ENCODE data around the gene SLX9.

The SLX9 gene

DNA sequence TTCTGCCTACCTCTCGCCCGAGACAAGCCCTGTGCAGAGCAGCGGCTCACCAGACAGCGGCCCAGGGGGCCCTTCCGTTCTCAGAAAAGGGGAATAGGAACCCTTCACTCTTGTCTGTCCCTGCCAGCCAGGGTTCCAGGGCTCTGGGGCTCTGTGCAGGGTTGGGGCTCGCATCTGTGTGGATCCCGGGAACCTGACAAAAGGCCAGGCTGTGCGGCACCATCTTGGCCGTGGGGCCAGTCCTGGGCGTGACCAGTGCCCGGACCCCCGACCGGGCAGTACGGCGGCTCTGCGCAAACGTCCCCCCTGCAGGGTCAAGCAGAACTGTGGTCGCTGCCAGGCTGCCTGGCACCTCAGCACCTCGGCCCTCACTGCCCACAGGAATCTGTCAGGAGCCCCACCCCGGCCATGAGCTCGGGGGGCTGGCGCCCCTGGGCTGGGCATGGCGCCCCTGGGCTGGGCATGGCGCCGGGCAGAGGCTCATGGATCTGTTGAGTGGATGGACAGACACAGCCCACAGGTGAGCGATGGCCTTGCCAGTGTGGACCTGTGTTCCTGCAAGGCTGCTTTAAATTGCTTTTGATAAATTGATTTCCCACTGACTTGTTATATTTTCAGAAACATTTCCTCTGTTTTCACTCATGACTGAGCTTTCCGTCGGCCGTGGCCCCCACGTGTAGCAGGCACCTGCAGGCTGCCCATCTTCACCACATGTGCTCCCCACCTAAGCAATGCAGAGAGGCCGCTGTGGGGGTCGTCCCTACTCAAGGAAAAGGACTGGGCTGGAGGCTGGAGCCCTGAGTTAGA, 59.0 kb downstream of the SLX9 start:
- Histone ChIP-seq H3K18ac (ENCODE audit: low read depth in 1 of 2, low read length in 2 of 2) (no peak overlapping the region), H2BK15ac (ENCODE audit: low read depth, poor library complexity, severe bottlenecking) (no peak overlapping the region), H3K4me1 (ENCODE audit: control insufficient read depth, insufficient read depth, low read depth, low read length) (peaks cover 12% of the 10 kb centered on the region), H3K79me1 (replicated peaks; ENCODE audit: low read length, poor library complexity, severe bottlenecking) (no peaks in the 10 kb centered on the region), H3K4me2 (ENCODE audit: low read length, poor library complexity, severe bottlenecking) (no peak overlapping the region), H4K8ac (ENCODE audit: low read length) (no peak overlapping the region), H4K91ac (ENCODE audit: low read length) (no peak overlapping the region), H3K4me3 (ENCODE audit: insufficient read depth in 1 of 2, low read depth in 1 of 2, low read length in 2 of 2) (no peak overlapping the region), H2AFZ (ENCODE audit: low read depth, low read length) (no peak overlapping the region), H3K27me3 (ENCODE audit: control insufficient read depth in 1 of 2, insufficient read depth in 1 of 2, low read length in 2 of 2) (peaks cover 0 to 34% of the 10 kb centered on the region in 2 experiments), H3K4ac (ENCODE audit: low read depth in 1 of 2, low read length in 2 of 2) (no peak overlapping the region), H3K23ac (ENCODE audit: low read length in 2 of 2) (no peak overlapping the region), H3K9ac (ENCODE audit: low read length) (no peak overlapping the region), H3K14ac (ENCODE audit: low read length in 2 of 2) (no peak overlapping the region), H3K36me3 (ENCODE audit: control insufficient read depth in 1 of 2, insufficient read depth in 2 of 2, low read depth in 1 of 2, low read length in 2 of 2) (no peaks in the 10 kb centered on the region), H3K9me3 (ENCODE audit: control insufficient read depth, low read length) (no peaks in the 10 kb centered on the region), H3K27ac (ENCODE audit: low read length, poor library complexity, severe bottlenecking) (no peak overlapping the region), H2BK12ac (ENCODE audit: low read length in 2 of 2) (no peak overlapping the region), H2BK5ac (ENCODE audit: low read depth, low read length, poor library complexity, severe bottlenecking) (no peak overlapping the region), H2BK120ac (ENCODE audit: low read depth, low read length) (no peak overlapping the region), H2AK5ac (ENCODE audit: low read length, severe bottlenecking) (no peak overlapping the region)
- 87% methylated on average over 32 of the region's 32 CpGs for WGBS
- DNase-seq, result no peak

DNA sequence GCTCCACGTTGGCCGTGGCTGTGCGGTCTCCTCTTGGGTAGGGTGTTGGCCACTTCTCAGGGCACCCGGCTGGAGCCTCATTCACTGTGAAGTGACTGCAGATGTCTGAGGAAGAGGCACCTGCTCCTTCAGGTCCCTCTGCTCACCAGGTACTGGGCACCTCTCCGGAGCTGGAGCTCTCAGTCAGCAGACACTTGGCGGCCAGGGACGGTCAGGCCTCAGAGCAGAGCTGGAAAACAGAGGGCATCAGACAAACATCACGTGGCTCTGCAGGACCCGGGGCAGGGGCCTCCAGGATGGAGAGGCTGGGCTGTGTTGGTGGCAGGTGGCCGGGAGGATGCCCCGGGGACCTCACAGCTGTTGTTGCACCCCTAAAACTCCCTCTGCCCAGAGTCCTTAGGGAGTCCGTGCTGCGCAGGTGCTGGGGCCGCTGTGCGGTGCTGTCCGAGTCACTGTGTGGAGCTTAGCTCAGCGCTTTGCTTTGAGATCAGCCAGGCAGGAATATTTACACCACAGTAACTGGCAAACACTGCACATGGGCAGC, 59.7 kb downstream of the SLX9 start:
- Histone ChIP-seq H2BK12ac (ENCODE audit: low read length in 2 of 2) (no peak overlapping the region), H3K9ac (ENCODE audit: low read length) (no peak overlapping the region), H3K18ac (ENCODE audit: low read depth in 1 of 2, low read length in 2 of 2) (no peak overlapping the region), H3K27ac (ENCODE audit: low read length, poor library complexity, severe bottlenecking) (no peak overlapping the region), H3K4me3 (ENCODE audit: insufficient read depth in 1 of 2, low read depth in 1 of 2, low read length in 2 of 2) (no peak overlapping the region), H3K79me1 (replicated peaks; ENCODE audit: low read length, poor library complexity, severe bottlenecking) (no peaks in the 10 kb centered on the region), H3K27me3 (ENCODE audit: control insufficient read depth in 1 of 2, insufficient read depth in 1 of 2, low read length in 2 of 2) (peaks cover 0 to 28% of the 10 kb centered on the region in 2 experiments), H3K9me3 (ENCODE audit: control insufficient read depth, low read length) (no peaks in the 10 kb centered on the region), H2BK5ac (ENCODE audit: low read depth, low read length, poor library complexity, severe bottlenecking) (no peak overlapping the region), H2AK5ac (ENCODE audit: low read length, severe bottlenecking) (no peak overlapping the region), H2BK15ac (ENCODE audit: low read depth, poor library complexity, severe bottlenecking) (no peak overlapping the region), H3K36me3 (ENCODE audit: control insufficient read depth in 1 of 2, insufficient read depth in 2 of 2, low read depth in 1 of 2, low read length in 2 of 2) (no peaks in the 10 kb centered on the region), H3K4me2 (ENCODE audit: low read length, poor library complexity, severe bottlenecking) (no peak overlapping the region), H4K8ac (ENCODE audit: low read length) (no peak overlapping the region), H4K91ac (ENCODE audit: low read length) (no peak overlapping the region), H3K4ac (ENCODE audit: low read depth in 1 of 2, low read length in 2 of 2) (no peak overlapping the region), H2BK120ac (ENCODE audit: low read depth, low read length) (no peak overlapping the region), H3K4me1 (ENCODE audit: control insufficient read depth, insufficient read depth, low read depth, low read length) (peaks cover 12% of the 10 kb centered on the region), H3K23ac (ENCODE audit: low read length in 2 of 2) (no peak overlapping the region), H2AFZ (ENCODE audit: low read depth, low read length) (no peak overlapping the region), H3K14ac (ENCODE audit: low read length in 2 of 2) (no peak overlapping the region)
- DNase-seq, result no peak
- 96% methylated on average over 17 of the region's 17 CpGs for WGBS

DNA sequence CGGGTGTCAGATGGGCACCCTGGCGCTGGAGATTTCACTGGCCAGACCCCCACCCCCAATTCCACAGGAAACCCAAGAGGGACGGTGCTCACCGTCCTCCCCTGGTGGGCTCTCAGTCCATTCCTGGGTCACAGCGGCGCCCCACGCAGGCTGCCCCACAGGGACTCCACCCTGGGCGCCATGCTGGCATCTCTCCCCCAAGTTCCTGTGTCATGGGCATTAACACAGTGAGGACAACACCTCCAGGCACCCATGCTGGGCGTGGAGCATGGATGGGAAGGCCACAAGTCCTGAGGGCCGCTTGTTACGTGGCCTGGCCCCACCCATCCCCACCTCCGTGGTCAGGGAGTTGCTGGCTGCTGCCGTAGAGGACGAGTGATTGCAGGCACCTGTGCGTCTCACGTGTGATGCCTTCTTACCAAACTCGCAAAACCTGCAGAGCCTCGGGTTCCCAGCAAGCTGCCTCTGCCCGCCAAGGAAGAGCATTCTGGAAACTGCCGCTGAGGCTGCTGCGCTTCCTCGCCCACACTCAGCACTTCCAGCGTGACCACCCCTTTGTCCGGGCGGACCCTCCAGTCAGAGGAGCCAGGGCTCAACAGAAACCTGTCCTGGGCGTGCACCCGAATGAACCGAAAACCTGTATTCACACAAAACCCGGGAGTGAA, 60.3 kb downstream of the SLX9 start:
- Histone ChIP-seq H3K4me3 (ENCODE audit: insufficient read depth in 1 of 2, low read depth in 1 of 2, low read length in 2 of 2) (no peak overlapping the region), H2AFZ (ENCODE audit: low read depth, low read length) (no peak overlapping the region), H3K9me3 (ENCODE audit: control insufficient read depth, low read length) (no peaks in the 10 kb centered on the region), H3K9ac (ENCODE audit: low read length) (no peak overlapping the region), H2BK15ac (ENCODE audit: low read depth, poor library complexity, severe bottlenecking) (no peak overlapping the region), H4K91ac (ENCODE audit: low read length) (no peak overlapping the region), H3K27ac (ENCODE audit: low read length, poor library complexity, severe bottlenecking) (no peak overlapping the region), H2AK5ac (ENCODE audit: low read length, severe bottlenecking) (no peak overlapping the region), H3K4me2 (ENCODE audit: low read length, poor library complexity, severe bottlenecking) (no peak overlapping the region), H3K79me1 (replicated peaks; ENCODE audit: low read length, poor library complexity, severe bottlenecking) (no peaks in the 10 kb centered on the region), H3K18ac (ENCODE audit: low read depth in 1 of 2, low read length in 2 of 2) (no peak overlapping the region), H3K4ac (ENCODE audit: low read depth in 1 of 2, low read length in 2 of 2) (no peak overlapping the region), H2BK120ac (ENCODE audit: low read depth, low read length) (no peak overlapping the region), H3K14ac (ENCODE audit: low read length in 2 of 2) (no peak overlapping the region), H3K23ac (ENCODE audit: low read length in 2 of 2) (no peak overlapping the region), H2BK12ac (ENCODE audit: low read length in 2 of 2) (no peak overlapping the region), H3K36me3 (ENCODE audit: control insufficient read depth in 1 of 2, insufficient read depth in 2 of 2, low read depth in 1 of 2, low read length in 2 of 2) (no peaks in the 10 kb centered on the region), H4K8ac (ENCODE audit: low read length) (no peak overlapping the region), H2BK5ac (ENCODE audit: low read depth, low read length, poor library complexity, severe bottlenecking) (no peak overlapping the region), H3K27me3 (ENCODE audit: control insufficient read depth in 1 of 2, insufficient read depth in 1 of 2, low read length in 2 of 2) (peaks cover 0 to 25% of the 10 kb centered on the region in 2 experiments), H3K4me1 (ENCODE audit: control insufficient read depth, insufficient read depth, low read depth, low read length) (peaks cover 12% of the 10 kb centered on the region)
- DNase-seq, result no peak
- WGBS, result 88% methylated on average over 29 of the region's 29 CpGs

DNA sequence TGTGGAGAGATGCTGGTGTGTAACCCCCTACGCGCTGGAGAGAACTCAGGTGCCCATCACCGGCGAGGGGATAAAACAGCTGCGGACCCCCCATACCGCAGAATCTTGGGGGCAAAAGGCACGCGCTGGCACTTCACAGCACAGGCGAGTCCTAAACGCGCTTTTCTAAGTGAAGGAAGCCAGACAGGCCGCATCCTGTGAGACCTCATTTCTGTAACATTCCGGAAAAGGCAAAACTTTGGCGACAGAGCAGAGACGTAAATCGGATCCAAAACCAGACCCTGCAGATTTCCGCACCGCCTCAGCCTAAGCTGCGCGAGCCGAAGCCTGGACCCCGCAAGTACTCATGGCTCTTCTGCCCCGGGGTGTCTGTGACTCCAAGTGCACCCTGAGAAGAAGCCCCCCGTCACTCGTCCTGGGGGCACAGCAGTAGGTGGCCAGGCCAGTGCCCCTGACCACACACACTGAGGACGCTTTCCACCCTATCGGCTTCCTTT, 60.9 kb downstream of the SLX9 start:
- H3K36me3 ChIP-seq (ENCODE audit: control insufficient read depth in 1 of 2, insufficient read depth in 2 of 2, low read depth in 1 of 2, low read length in 2 of 2), result no peaks in the 10 kb centered on the region
- no peak overlapping the region for H3K14ac ChIP-seq (ENCODE audit: low read length in 2 of 2)
- WGBS, result 95% methylated on average over 27 of the region's 27 CpGs

More for the DNA sequence above, 60.9 kb downstream of the SLX9 start:
- H2AFZ ChIP-seq (ENCODE audit: low read depth, low read length), result no peak overlapping the region
- no peak overlapping the region for H2AK5ac ChIP-seq (ENCODE audit: low read length, severe bottlenecking)
- no peak overlapping the region for H3K4me2 ChIP-seq (ENCODE audit: low read length, poor library complexity, severe bottlenecking)
- H4K91ac ChIP-seq (ENCODE audit: low read length), result no peak overlapping the region
- peaks cover 1% of the 10 kb centered on the region for H3K9me3 ChIP-seq (ENCODE audit: control insufficient read depth, low read length)
- no peak overlapping the region for H2BK15ac ChIP-seq (ENCODE audit: low read depth, poor library complexity, severe bottlenecking)
- no peak overlapping the region for H3K23ac ChIP-seq (ENCODE audit: low read length in 2 of 2)
- no peak overlapping the region for H2BK12ac ChIP-seq (ENCODE audit: low read length in 2 of 2)
- H2BK120ac ChIP-seq (ENCODE audit: low read depth, low read length), result no peak overlapping the region
- DNase-seq, result no peak
- peaks cover 0 to 25% of the 10 kb centered on the region in 2 experiments for H3K27me3 ChIP-seq (ENCODE audit: control insufficient read depth in 1 of 2, insufficient read depth in 1 of 2, low read length in 2 of 2)
- no peak overlapping the region for H3K4me3 ChIP-seq (ENCODE audit: insufficient read depth in 1 of 2, low read depth in 1 of 2, low read length in 2 of 2)
- peaks cover 12% of the 10 kb centered on the region for H3K4me1 ChIP-seq (ENCODE audit: control insufficient read depth, insufficient read depth, low read depth, low read length)
- H3K79me1 ChIP-seq (replicated peaks; ENCODE audit: low read length, poor library complexity, severe bottlenecking), result no peaks in the 10 kb centered on the region
- no peak overlapping the region for H3K27ac ChIP-seq (ENCODE audit: low read length, poor library complexity, severe bottlenecking)
- H3K4ac ChIP-seq (ENCODE audit: low read depth in 1 of 2, low read length in 2 of 2), result no peak overlapping the region
- no peak overlapping the region for H3K18ac ChIP-seq (ENCODE audit: low read depth in 1 of 2, low read length in 2 of 2)
- H2BK5ac ChIP-seq (ENCODE audit: low read depth, low read length, poor library complexity, severe bottlenecking), result no peak overlapping the region
- no peak overlapping the region for H3K9ac ChIP-seq (ENCODE audit: low read length)
- H4K8ac ChIP-seq (ENCODE audit: low read length), result no peak overlapping the region

All from mesenchymal stem cell (in vitro differentiated cells and primary cell).